WTC11 (cell line): Measurements from ENCODE around the gene EFHC2.

Experiments
- ATF3 ChIP-seq: sonication (generic); formaldehyde crosslinking; conservative IDR thresholded peaks from 2 replicates; pipeline ENCODE4 v1.8.1; 2022; ENCODE audit warnings: mild to moderate bottlenecking, missing genetic modification reagents
- ESRRA ChIP-seq: sonication (generic); formaldehyde crosslinking; IDR thresholded peaks from 2 replicates; pipeline ENCODE4 v1.8.1; 2022; ENCODE audit warnings: mild to moderate bottlenecking, missing genetic modification reagents, borderline replicate concordance
- HMGA2 ChIP-seq: fragments of 250-450 bp; sonication (Bioruptor Pico); IDR thresholded peaks from 2 replicates; pipeline ENCODE4 v1.4.0; 2021; ENCODE audit warnings: mild to moderate bottlenecking, moderate library complexity
- JUN ChIP-seq: sonication (generic); formaldehyde crosslinking; IDR thresholded peaks from 2 replicates; pipeline ENCODE4 v1.8.0; 2023; ENCODE audit warnings: mild to moderate bottlenecking, missing genetic modification reagents
- MLX ChIP-seq: sonication (generic); formaldehyde crosslinking; IDR thresholded peaks from 2 replicates; pipeline ENCODE4 v1.8.1; 2023; ENCODE audit warnings: mild to moderate bottlenecking, missing genetic modification reagents, moderate library complexity
- MXD4 ChIP-seq: fragments of 250-450 bp; sonication (Bioruptor Pico); IDR thresholded peaks from 2 replicates; pipeline ENCODE4 v1.8.0; 2021; ENCODE audit warnings: mild to moderate bottlenecking, moderate library complexity, borderline replicate concordance
- SP1 ChIP-seq: sonication (generic); formaldehyde crosslinking; conservative IDR thresholded peaks from 2 replicates; pipeline ENCODE4 v1.8.1; 2022; ENCODE audit warnings: missing genetic modification reagents
- USF1 ChIP-seq: sonication (generic); formaldehyde crosslinking; IDR thresholded peaks from 2 replicates; pipeline ENCODE4 v1.8.0; 2022; ENCODE audit warnings: mild to moderate bottlenecking, missing genetic modification reagents
- TF ChIP-seq, protein P1 (sequence below): fragments of 200-600 bp; IDR thresholded peaks from 2 replicates; pipeline ENCODE4 v1.8.0; 2022; ENCODE audit warnings: antibody characterized with exemption
- TF ChIP-seq, protein P2 (sequence below): fragments of 250-450 bp; sonication (Bioruptor Pico); IDR thresholded peaks from 2 replicates; pipeline ENCODE4 v1.9.0; 2021; ENCODE audit warnings: mild to moderate bottlenecking

- no peak for TF ChIP-seq JUN (CRISPR knock-in tag)
- no peak for TF ChIP-seq SP1
- TF ChIP-seq, protein P1, sequence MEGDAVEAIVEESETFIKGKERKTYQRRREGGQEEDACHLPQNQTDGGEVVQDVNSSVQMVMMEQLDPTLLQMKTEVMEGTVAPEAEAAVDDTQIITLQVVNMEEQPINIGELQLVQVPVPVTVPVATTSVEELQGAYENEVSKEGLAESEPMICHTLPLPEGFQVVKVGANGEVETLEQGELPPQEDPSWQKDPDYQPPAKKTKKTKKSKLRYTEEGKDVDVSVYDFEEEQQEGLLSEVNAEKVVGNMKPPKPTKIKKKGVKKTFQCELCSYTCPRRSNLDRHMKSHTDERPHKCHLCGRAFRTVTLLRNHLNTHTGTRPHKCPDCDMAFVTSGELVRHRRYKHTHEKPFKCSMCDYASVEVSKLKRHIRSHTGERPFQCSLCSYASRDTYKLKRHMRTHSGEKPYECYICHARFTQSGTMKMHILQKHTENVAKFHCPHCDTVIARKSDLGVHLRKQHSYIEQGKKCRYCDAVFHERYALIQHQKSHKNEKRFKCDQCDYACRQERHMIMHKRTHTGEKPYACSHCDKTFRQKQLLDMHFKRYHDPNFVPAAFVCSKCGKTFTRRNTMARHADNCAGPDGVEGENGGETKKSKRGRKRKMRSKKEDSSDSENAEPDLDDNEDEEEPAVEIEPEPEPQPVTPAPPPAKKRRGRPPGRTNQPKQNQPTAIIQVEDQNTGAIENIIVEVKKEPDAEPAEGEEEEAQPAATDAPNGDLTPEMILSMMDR, result no peak
- TF ChIP-seq, protein P2, sequence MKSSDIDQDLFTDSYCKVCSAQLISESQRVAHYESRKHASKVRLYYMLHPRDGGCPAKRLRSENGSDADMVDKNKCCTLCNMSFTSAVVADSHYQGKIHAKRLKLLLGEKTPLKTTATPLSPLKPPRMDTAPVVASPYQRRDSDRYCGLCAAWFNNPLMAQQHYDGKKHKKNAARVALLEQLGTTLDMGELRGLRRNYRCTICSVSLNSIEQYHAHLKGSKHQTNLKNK (CRISPR knock-in tag), result no peak
- TF ChIP-seq MXD4 (CRISPR knock-in tag), result no peak
- no peak for TF ChIP-seq MLX (CRISPR knock-in tag)
- no peak for TF ChIP-seq ESRRA (CRISPR knock-in tag)
- no peak for TF ChIP-seq HMGA2 (CRISPR knock-in tag)
- TF ChIP-seq USF1, result no peak
- TF ChIP-seq ATF3 (CRISPR knock-in tag), result no peak
Measured at GRCh38 chrX:44303119-44303518, 40.4 kb downstream of the EFHC2 start.
